Adipocyte (in vitro differentiated cells): Measurements from ENCODE around the gene LCN6.
"Not testable (repeated sequence)": the region's sequence is repeated elsewhere in the genome, so short reads cannot be mapped to it uniquely, and the experiment has no call there.

Experiments used
- DNase-seq: peaks from one replicate; pipeline ENCODE4 v3.0.0-alpha.2; 2015; ENCODE audit warnings: low read depth
- H3K27me3 ChIP-seq: replicated peaks from 2 replicates; pipeline ENCODE4 v1.7.0; 2013; ENCODE audit warnings: mild to moderate bottlenecking, low read length, moderate library complexity; ENCODE audit not compliant: control insufficient read depth, insufficient read depth
- H3K36me3 ChIP-seq: 2 replicates; pipeline ENCODE4 v1.7.0; 2013; ENCODE audit warnings: low read length, mild to moderate bottlenecking, moderate library complexity; ENCODE audit not compliant: control insufficient read depth, insufficient read depth, severe bottlenecking
- H3K4me1 ChIP-seq: 2 replicates; pipeline ENCODE4 v1.7.0; 2013; ENCODE audit warnings: mild to moderate bottlenecking, low read length, moderate library complexity; ENCODE audit not compliant: control insufficient read depth, insufficient read depth
- H3K4me3 ChIP-seq: 2 replicates; pipeline ENCODE4 v1.7.0; 2013; ENCODE audit warnings: mild to moderate bottlenecking, low read length, moderate library complexity
- H3K9ac ChIP-seq: 2 replicates; pipeline ENCODE4 v1.7.0; 2013; ENCODE audit warnings: mild to moderate bottlenecking, low read length, moderate library complexity
- H3K9me3 ChIP-seq: 2 replicates; pipeline ENCODE4 v1.7.0; 2013; ENCODE audit warnings: mild to moderate bottlenecking, low read length, moderate library complexity; ENCODE audit not compliant: control insufficient read depth

Gene LCN6

GRCh38 chr9:136763649-136764035 lies 15.3 kb upstream of the LCN6 start:
- Histone ChIP-seq H3K4me1 (no peaks in the 10 kb centered on the region), H3K9ac (no peak overlapping the region), H3K36me3 (no peaks in the 10 kb centered on the region), H3K9me3 (no peaks in the 10 kb centered on the region), H3K27me3 (peaks cover 35% of the 10 kb centered on the region), H3K4me3 (no peak overlapping the region)
- no peak for DNase-seq

- peak; percentile 35 for DNase-seq
- peaks cover 34% of the 10 kb centered on the region for H3K27me3 ChIP-seq
- H3K9me3 ChIP-seq: no peaks in the 10 kb centered on the region
- no peak overlapping the region for H3K9ac ChIP-seq
- H3K4me1 ChIP-seq: no peaks in the 10 kb centered on the region
- H3K36me3 ChIP-seq: no peaks in the 10 kb centered on the region
- no peak overlapping the region for H3K4me3 ChIP-seq
Measured at GRCh38 chr9:136762915-136763648, 14.8 kb upstream of the LCN6 start.

GRCh38 chr9:136762221-136762691 lies 13.9 kb upstream of the LCN6 start:
- no peak for DNase-seq
- H3K36me3 ChIP-seq: no peaks in the 10 kb centered on the region

GRCh38 chr9:136761545-136761981 lies 13.2 kb upstream of the LCN6 start:
- Histone ChIP-seq H3K9ac (no peak overlapping the region), H3K4me1 (no peaks in the 10 kb centered on the region), H3K9me3 (no peaks in the 10 kb centered on the region), H3K36me3 (no peaks in the 10 kb centered on the region), H3K27me3 (peaks cover 27% of the 10 kb centered on the region), H3K4me3 (no peak overlapping the region)
- no peak for DNase-seq

More at GRCh38 chr9:136762221-136762691, 13.9 kb upstream of the LCN6 start:
- H3K9ac ChIP-seq: no peak overlapping the region
- H3K4me1 ChIP-seq: no peaks in the 10 kb centered on the region
- peaks cover 32% of the 10 kb centered on the region for H3K27me3 ChIP-seq
- H3K4me3 ChIP-seq: no peak overlapping the region
- no peaks in the 10 kb centered on the region for H3K9me3 ChIP-seq

- not testable (repeated sequence) for H3K9me3 ChIP-seq, H3K4me1 ChIP-seq, H3K36me3 ChIP-seq, H3K9ac ChIP-seq, H3K4me3 ChIP-seq
- DNase-seq: peak; percentile 77
- peaks cover 27% of the 10 kb centered on the region for H3K27me3 ChIP-seq
Measured at GRCh38 chr9:136760834-136761544, 12.7 kb upstream of the LCN6 start.

- H3K27me3 ChIP-seq: peaks cover 25% of the 10 kb centered on the region
- H3K4me3 ChIP-seq: no peak overlapping the region
- H3K36me3 ChIP-seq: no peaks in the 10 kb centered on the region
- no peak overlapping the region for H3K9ac ChIP-seq
- H3K9me3 ChIP-seq: peaks cover 11% of the 10 kb centered on the region
- no peak for DNase-seq
- H3K4me1 ChIP-seq: no peaks in the 10 kb centered on the region
Measured at GRCh38 chr9:136760424-136760823, 12.1 kb upstream of the LCN6 start.

- no peaks in the 10 kb centered on the region for H3K36me3 ChIP-seq
- no peak for DNase-seq
Measured at GRCh38 chr9:136759436-136760325, 11.4 kb upstream of the LCN6 start.

GRCh38 chr9:136759001-136759400 lies 10.7 kb upstream of the LCN6 start:
- no peak overlapping the region for H3K4me3 ChIP-seq

More at GRCh38 chr9:136759436-136760325, 11.4 kb upstream of the LCN6 start:
- no peak overlapping the region for H3K4me3 ChIP-seq
- no peak overlapping the region for H3K9ac ChIP-seq
- H3K27me3 ChIP-seq: peaks cover 27% of the 10 kb centered on the region
- H3K4me1 ChIP-seq: no peaks in the 10 kb centered on the region
- peaks cover 13% of the 10 kb centered on the region for H3K9me3 ChIP-seq

GRCh38 chr9:136757751-136758140 lies 9.4 kb upstream of the LCN6 start:
- no peak for DNase-seq

More at GRCh38 chr9:136759001-136759400, 10.7 kb upstream of the LCN6 start:
- peaks cover 13% of the 10 kb centered on the region for H3K9me3 ChIP-seq
- H3K36me3 ChIP-seq: no peaks in the 10 kb centered on the region
- H3K27me3 ChIP-seq: peaks cover 21% of the 10 kb centered on the region
- no peak for DNase-seq
- H3K9ac ChIP-seq: no peak overlapping the region
- no peaks in the 10 kb centered on the region for H3K4me1 ChIP-seq

GRCh38 chr9:136757328-136757727 lies 9.0 kb upstream of the LCN6 start:
- H3K4me1 ChIP-seq: no peaks in the 10 kb centered on the region
- no peak overlapping the region for H3K4me3 ChIP-seq
- no peaks in the 10 kb centered on the region for H3K36me3 ChIP-seq
- no peak for DNase-seq
- no peak overlapping the region for H3K9ac ChIP-seq
- peaks cover 20% of the 10 kb centered on the region for H3K9me3 ChIP-seq
- peaks cover 23% of the 10 kb centered on the region for H3K27me3 ChIP-seq

More at GRCh38 chr9:136757751-136758140, 9.4 kb upstream of the LCN6 start:
- no peaks in the 10 kb centered on the region for H3K36me3 ChIP-seq
- peaks cover 17% of the 10 kb centered on the region for H3K9me3 ChIP-seq
- H3K4me1 ChIP-seq: no peaks in the 10 kb centered on the region
- peaks cover 22% of the 10 kb centered on the region for H3K27me3 ChIP-seq
- H3K9ac ChIP-seq: no peak overlapping the region
- H3K4me3 ChIP-seq: no peak overlapping the region

GRCh38 chr9:136756836-136757235 lies 8.5 kb upstream of the LCN6 start:
- DNase-seq: no peak
- H3K9me3 ChIP-seq: peaks cover 25% of the 10 kb centered on the region
- peaks cover 27% of the 10 kb centered on the region for H3K27me3 ChIP-seq
- no peak overlapping the region for H3K9ac ChIP-seq
- no peaks in the 10 kb centered on the region for H3K36me3 ChIP-seq
- H3K4me1 ChIP-seq: no peaks in the 10 kb centered on the region
- no peak overlapping the region for H3K4me3 ChIP-seq
